T-helper 1 cell treated with Interleukin-12 subunit alpha and Interleukin-12 subunit beta and Interleukin-4 antibody, amounts not matched to agents 30 μg/mL and 1 μg/mL, for 36 hours (primary cell): ENCODE data around the gene VWA8.
A peak's percentile ranks its signal among the peaks of the same experiment; 100 is the strongest.
"Not testable (repeated sequence)": the region's sequence is repeated elsewhere in the genome, so short reads cannot be mapped to it uniquely, and the experiment has no call there.

Experiments
- H3K27ac Mint-ChIP-seq: one replicate; pipeline ENCODE4 v1.8.0; 2021; ENCODE audit warnings: mild to moderate bottlenecking, mixed read lengths
- H3K27me3 Mint-ChIP-seq: one replicate; pipeline ENCODE4 v1.8.0; 2021; ENCODE audit warnings: low read depth, mixed read lengths
- H3K36me3 Mint-ChIP-seq: one replicate; pipeline ENCODE4 v1.8.0; 2021; ENCODE audit warnings: low read depth, mixed read lengths
- H3K4me1 Mint-ChIP-seq: one replicate; pipeline ENCODE4 v1.8.0; 2021; ENCODE audit warnings: low read depth, mixed read lengths
- H3K4me3 Mint-ChIP-seq: one replicate; pipeline ENCODE4 v1.8.0; 2021; ENCODE audit warnings: mild to moderate bottlenecking, moderate library complexity, mixed read lengths
- H3K9me3 Mint-ChIP-seq: one replicate; pipeline ENCODE4 v1.8.0; 2021; ENCODE audit warnings: mixed read lengths

The VWA8 gene

DNA sequence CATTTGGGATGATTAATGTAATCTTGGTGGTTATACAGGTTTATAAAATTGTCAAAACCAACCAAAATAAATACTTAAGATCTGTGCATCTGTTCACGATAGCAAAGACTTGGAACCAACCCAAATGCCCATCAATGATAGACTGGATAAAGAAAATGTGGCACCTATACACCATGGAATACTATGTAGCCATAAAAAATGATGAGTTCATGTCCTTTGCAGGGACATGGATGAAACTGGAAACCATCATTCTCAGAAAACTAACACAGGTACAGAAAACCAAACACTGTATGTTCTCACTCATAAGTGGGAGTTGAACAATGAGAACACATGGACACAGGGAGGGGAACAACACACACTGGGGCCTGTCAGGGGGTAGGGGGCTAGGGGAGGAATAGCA is 11.8 kb downstream of the VWA8 start:
- Mint-ChIP-seq H3K36me3 (peaks cover 32% of the 10 kb centered on the region), H3K9me3 (peaks cover 20% of the 10 kb centered on the region)
- not testable (repeated sequence) for H3K27ac Mint-ChIP-seq, H3K4me1 Mint-ChIP-seq, H3K4me3 Mint-ChIP-seq, H3K27me3 Mint-ChIP-seq

DNA sequence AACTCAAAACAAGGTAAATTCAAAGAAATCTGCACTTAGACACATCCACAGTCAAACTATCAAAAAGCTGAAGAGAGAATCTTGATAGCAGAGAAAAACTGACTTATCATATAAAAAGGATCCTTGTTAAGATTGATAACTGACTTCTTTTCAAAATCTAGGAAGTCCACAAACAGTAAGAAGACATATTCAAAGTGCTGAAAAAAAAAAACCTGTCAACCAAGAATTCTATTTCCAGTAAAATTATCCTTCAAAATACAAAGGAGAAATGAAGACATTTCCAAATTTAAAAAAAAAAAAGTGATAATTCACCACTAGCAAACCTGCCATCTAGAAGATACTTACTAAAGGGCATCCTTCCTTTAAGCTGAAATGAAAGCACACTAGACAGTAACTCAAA is 15.0 kb downstream of the VWA8 start:
- Mint-ChIP-seq H3K4me1 (peaks cover 5% of the 10 kb centered on the region), H3K27ac (no peak overlapping the region), H3K9me3 (peaks cover 20% of the 10 kb centered on the region), H3K4me3 (no peak overlapping the region), H3K36me3 (peaks cover 27% of the 10 kb centered on the region), H3K27me3 (no peaks in the 10 kb centered on the region)

DNA sequence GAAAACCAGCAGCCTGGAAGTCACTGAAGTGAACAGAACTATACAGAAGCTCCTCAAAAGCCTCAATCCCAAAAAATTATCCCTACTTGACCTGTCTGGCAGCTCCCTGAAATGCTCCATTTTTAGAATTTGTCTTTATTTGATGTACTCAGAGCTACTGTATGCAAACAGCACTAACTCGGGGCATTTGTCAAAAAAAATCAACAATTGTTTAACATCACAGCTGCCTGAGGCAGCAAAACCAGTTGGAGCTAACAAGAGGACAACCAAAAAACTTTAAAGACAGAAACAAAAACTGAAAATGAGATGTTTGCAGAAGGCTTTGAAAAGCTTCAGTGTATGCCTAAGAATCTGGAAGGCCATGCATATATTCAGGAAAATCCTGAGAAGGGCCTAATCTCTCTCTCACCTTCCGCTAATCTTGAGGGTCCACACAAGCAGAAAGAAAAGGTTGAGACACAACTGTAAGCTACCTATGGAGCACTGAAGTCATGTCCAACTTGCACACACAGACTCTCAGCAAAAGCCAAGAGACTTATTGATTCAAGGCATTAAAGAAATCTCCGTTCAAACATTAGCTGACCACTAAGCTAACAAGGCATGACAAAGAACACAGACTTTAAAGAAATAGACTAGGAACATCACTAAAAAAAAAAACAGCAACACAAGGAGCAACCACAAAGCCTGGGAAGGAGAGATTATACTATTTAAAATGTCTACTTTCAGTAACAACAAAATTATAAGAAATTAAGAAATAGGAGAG is 16.1 kb downstream of the VWA8 start:
- Mint-ChIP-seq H3K27me3 (no peaks in the 10 kb centered on the region), H3K27ac (no peak overlapping the region), H3K4me1 (peaks cover 5% of the 10 kb centered on the region), H3K36me3 (peaks cover 29% of the 10 kb centered on the region), H3K9me3 (peaks cover 20% of the 10 kb centered on the region), H3K4me3 (no peak overlapping the region)

DNA sequence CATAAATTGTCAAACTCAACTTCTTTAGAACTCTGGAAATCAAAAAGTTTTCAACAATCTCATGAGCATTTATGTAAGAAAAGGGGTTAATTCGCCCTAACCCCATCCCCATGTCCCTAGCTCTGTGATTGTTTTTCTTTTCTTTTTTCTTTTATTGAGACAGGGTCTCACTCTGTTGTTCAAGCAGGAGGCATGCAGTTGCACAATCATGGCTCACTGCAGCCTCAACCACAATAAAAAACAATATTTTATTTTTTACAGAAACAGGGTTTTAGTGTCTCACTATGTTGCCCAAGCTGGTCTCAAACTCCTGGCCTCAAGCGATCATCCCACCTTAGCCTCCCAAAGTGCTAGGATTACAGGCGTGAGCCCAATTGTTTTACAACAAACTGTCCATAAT is 16.7 kb downstream of the VWA8 start:
- Mint-ChIP-seq H3K27me3 (no peaks in the 10 kb centered on the region), H3K4me3 (no peak overlapping the region), H3K9me3 (peaks cover 20% of the 10 kb centered on the region), H3K27ac (no peak overlapping the region), H3K4me1 (peaks cover 5% of the 10 kb centered on the region), H3K36me3 (peaks cover 29% of the 10 kb centered on the region)

DNA sequence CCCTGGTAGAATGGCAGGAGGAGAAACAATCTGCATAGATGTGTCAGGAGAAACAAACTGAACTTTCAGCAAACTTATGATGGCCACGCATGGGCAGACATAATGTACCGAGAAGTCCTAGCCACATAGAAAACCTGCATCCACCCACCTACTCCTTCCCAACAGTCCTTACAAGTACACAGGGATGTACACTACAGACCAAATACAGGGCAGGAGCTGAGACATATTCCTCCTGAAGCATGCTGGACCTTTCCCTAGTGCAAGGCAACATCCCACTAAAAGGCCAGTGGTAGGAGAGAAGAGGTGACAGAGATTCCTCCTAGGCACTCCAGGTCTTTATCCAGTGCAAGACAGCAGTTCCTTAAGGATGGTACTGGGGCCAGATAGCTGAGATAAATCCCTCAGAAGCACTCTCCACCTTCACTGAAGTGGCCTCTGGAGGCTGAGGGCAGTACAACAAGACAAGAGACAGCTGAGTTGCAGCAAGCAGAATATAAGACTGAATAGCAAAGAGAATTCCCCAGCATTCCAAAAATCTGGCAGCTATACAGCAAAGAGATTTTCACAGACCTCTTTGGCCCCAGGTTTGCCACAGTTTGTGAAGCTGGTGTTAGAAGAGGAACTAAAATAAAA is 18.3 kb downstream of the VWA8 start:
- H3K27ac Mint-ChIP-seq: no peak overlapping the region
- no peak overlapping the region for H3K4me3 Mint-ChIP-seq
- H3K9me3 Mint-ChIP-seq: peaks cover 20% of the 10 kb centered on the region
- peaks cover 22% of the 10 kb centered on the region for H3K36me3 Mint-ChIP-seq
- peaks cover 5% of the 10 kb centered on the region for H3K4me1 Mint-ChIP-seq
- H3K27me3 Mint-ChIP-seq: no peaks in the 10 kb centered on the region

DNA sequence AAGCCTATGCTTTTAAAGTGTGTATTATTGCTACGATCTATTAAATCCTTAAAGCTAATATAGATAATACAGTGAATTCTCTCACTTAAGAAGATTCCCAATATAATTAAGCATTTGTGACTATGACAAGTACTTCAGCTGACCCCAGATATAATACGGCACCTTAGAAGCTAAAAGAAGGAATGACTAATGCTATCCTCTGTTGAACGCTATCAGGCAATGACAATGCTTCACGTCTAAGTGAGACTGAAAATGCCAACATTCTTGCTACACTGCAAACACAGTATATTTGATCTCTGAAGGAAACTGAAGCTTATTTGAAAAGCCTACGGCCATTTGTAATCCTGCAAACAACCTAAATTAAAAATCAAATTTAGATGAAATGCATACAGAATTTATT is 19.7 kb downstream of the VWA8 start:
- Mint-ChIP-seq H3K36me3 (peaks cover 13% of the 10 kb centered on the region), H3K9me3 (peaks cover 13% of the 10 kb centered on the region)

DNA sequence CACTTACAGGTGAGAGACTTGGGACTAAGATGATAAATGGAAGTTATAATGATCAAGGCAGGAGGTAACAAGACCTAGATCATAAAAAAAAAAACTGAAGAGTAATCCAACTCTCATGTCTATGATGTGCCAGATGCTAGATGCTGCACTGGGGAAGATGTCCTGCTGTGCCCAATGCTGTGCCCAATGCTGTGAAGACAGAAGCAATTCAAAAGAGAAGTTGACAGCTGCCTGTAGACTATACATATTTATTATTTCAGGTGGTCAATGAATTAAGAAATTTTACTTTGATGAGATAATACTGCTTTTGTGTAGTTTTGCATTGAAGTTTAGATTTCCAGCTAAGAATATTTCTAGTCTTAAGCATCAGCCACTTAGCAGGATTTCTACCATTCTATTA is 21.5 kb downstream of the VWA8 start:
- no peak overlapping the region for H3K4me3 Mint-ChIP-seq
- no peaks in the 10 kb centered on the region for H3K9me3 Mint-ChIP-seq
- H3K27ac Mint-ChIP-seq: no peak overlapping the region
- peaks cover 1% of the 10 kb centered on the region for H3K4me1 Mint-ChIP-seq
- no peaks in the 10 kb centered on the region for H3K27me3 Mint-ChIP-seq
- H3K36me3 Mint-ChIP-seq: peaks cover 2% of the 10 kb centered on the region

More for the DNA sequence above, 19.7 kb downstream of the VWA8 start:
- Mint-ChIP-seq H3K4me3 (no peak overlapping the region), H3K27me3 (no peaks in the 10 kb centered on the region), H3K27ac (no peak overlapping the region), H3K4me1 (peaks cover 5% of the 10 kb centered on the region)

DNA sequence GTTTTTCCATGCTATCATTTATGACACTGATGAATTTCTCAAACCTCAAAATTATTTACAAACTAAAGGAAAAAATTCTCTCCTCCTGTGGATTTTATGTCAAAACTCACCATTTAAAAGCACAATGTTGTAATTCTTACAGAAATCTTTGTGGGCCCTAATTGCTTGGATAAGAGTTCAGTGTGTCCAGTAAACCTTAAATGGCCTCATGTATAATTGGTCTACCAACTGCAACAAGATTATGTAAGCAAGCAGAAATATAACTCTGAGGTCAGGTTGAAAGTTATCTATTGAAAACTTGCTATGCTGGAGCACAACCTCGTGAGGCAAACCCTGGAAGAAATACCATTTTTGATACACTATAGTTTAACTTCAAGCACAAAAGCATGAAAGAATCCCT is 22.0 kb downstream of the VWA8 start:
- H3K4me3 Mint-ChIP-seq: no peak overlapping the region
- no peaks in the 10 kb centered on the region for H3K9me3 Mint-ChIP-seq
- H3K36me3 Mint-ChIP-seq: peaks cover 2% of the 10 kb centered on the region
- H3K27me3 Mint-ChIP-seq: no peaks in the 10 kb centered on the region
- no peak overlapping the region for H3K27ac Mint-ChIP-seq
- peaks cover 1% of the 10 kb centered on the region for H3K4me1 Mint-ChIP-seq

DNA sequence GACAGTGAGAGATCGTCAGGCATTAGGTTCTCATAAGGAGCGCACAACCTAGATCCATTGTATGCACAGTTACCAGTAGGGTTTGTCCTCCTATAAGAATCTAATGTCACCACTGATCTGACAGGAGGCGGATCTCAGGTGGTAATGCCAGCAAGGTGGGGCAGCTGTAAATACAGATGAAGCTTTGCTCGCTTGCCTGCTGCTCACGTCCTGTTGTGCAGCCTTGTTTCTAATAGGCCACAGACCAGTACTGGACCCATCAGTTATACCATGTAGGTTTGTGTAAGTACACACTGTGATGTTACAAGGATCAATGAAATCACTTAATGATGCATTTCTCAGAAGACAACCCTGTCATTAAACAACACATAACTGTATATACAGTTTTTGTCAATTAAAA is 23.5 kb downstream of the VWA8 start:
- H3K4me1 Mint-ChIP-seq: peaks cover 1% of the 10 kb centered on the region
- H3K4me3 Mint-ChIP-seq: no peak overlapping the region
- H3K27me3 Mint-ChIP-seq: no peaks in the 10 kb centered on the region
- no peaks in the 10 kb centered on the region for H3K9me3 Mint-ChIP-seq
- peaks cover 6% of the 10 kb centered on the region for H3K36me3 Mint-ChIP-seq
- H3K27ac Mint-ChIP-seq: no peak overlapping the region

DNA sequence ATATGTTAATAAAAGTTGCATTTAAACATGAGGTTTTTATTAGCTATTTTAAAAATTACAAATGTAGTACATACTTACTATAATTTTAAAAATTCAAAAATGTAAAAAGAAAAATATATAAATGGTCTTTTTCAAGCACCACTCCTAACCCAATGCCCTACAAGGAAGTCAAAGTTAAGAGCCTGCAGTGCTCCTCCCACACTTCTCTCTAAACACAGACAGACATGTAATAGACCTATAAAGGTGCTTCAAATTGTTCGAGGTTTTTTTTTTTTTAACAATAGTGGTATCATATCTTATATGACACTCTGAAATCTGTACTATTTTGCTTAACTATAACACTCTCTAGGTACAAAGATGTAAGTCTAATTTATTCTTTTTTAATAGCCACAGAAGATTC is 25.4 kb downstream of the VWA8 start:
- Mint-ChIP-seq H3K36me3 (peaks cover 8% of the 10 kb centered on the region), H3K9me3 (no peaks in the 10 kb centered on the region), H3K27ac (no peak overlapping the region), H3K4me3 (no peak overlapping the region), H3K4me1 (no peaks in the 10 kb centered on the region), H3K27me3 (no peaks in the 10 kb centered on the region)

DNA sequence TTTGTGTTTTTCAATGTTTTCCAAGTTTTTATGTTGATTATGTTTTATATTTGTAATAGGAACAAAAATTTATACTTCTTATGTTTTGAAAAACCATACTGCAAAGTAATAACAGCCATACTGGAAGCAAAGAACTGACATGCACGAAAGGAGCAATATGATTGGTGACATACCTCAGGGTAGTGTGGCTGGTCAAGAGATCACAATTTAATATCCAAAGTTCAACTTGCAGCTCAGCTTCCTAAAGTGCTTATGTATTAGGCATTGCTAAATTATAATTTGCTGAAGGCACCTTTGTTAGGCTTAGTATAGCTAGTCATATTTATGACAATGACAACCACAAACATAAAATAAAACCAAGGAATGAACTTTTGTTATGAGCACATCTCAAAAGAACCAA is 25.9 kb downstream of the VWA8 start:
- H3K9me3 Mint-ChIP-seq: no peaks in the 10 kb centered on the region
- no peak overlapping the region for H3K4me3 Mint-ChIP-seq

DNA sequence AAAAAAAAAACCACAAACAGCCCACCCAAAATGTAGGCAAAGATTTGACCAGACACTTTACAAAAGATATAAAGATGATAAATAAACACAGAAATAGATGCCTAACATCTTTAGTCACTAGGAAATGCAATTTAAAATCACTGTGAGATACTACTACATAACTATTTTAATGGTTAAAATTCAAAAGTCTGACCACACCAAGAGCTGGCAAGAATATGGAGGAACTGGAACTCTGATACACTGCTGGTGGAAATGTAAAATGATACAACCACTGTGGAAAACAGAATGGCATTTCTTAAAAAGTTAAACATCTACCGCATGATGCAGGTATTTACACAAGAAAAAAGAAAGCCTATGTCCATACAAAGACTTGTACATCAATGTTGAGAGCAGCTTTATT is 26.8 kb downstream of the VWA8 start:
- H3K27me3 Mint-ChIP-seq: no peaks in the 10 kb centered on the region
- H3K9me3 Mint-ChIP-seq: no peaks in the 10 kb centered on the region
- H3K27ac Mint-ChIP-seq: no peak overlapping the region
- peaks cover 8% of the 10 kb centered on the region for H3K36me3 Mint-ChIP-seq
- no peak overlapping the region for H3K4me3 Mint-ChIP-seq
- no peaks in the 10 kb centered on the region for H3K4me1 Mint-ChIP-seq

More for the DNA sequence above, 25.9 kb downstream of the VWA8 start:
- H3K27ac Mint-ChIP-seq: no peak overlapping the region
- no peaks in the 10 kb centered on the region for H3K27me3 Mint-ChIP-seq
- H3K4me1 Mint-ChIP-seq: no peaks in the 10 kb centered on the region
- peaks cover 8% of the 10 kb centered on the region for H3K36me3 Mint-ChIP-seq

DNA sequence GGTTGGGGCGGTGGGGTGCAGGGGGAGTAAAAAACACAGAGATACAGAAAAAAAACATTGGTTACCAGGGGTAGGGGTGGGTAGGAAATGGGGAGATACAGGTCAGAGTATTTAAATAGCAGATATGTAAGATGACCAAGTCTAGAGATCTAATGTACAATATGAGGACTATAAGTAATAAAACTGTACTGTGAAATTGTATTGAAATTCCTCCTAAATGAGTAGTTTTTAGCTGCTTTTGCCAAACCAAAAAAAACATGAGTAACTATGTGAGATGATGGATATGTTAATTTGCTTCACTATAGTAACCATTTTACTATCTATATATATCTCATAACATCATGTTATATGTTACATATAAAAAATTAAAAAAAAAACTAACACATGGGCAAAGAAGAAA is 29.6 kb downstream of the VWA8 start:
- H3K36me3 Mint-ChIP-seq: peaks cover 15% of the 10 kb centered on the region
- no peak overlapping the region for H3K4me3 Mint-ChIP-seq
- H3K4me1 Mint-ChIP-seq: peaks cover 10% of the 10 kb centered on the region
- peaks cover 7% of the 10 kb centered on the region for H3K9me3 Mint-ChIP-seq
- no peaks in the 10 kb centered on the region for H3K27me3 Mint-ChIP-seq
- H3K27ac Mint-ChIP-seq: no peak overlapping the region

DNA sequence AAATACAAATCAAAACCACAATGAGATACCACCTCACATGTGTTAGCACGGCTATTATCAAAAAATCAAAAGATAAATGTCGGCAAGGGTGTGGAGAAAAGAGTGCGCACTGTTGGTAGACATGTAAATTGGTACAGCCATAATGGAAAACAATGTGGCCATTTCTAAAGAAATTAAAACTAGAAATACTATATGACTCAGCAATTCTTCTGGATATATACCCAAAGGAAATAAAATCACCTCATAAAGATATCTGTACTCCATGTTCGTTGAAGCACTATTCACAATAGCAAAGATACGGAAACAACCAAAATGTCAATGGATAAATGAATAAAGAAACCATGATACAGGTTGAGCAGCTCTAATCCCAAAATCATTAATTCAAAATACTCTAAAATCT is 30.8 kb downstream of the VWA8 start:
- Mint-ChIP-seq H3K4me3 (no peak overlapping the region), H3K9me3 (peaks cover 15% of the 10 kb centered on the region), H3K27ac (no peak overlapping the region), H3K36me3 (peaks cover 20% of the 10 kb centered on the region), H3K4me1 (peaks cover 10% of the 10 kb centered on the region), H3K27me3 (no peaks in the 10 kb centered on the region)

DNA sequence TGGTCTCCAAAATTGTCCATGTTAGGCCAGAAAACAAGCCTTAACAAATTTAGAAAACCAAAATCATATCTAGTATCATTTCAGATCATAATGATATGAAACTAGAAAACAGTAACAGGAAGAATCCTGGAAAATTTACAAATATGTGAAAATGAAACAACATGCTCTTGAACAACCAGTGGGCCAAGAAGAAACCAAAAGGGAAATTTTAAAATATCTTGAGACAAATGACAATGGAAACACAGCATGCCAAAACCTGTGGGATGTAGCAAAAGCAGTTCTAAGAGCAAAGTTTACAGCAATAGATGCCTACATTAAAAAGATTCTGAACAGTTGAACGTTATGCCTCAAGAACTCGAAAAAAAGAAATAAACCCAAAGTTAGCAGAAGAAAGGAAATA is 32.6 kb downstream of the VWA8 start:
- Mint-ChIP-seq H3K36me3 (peaks cover 33% of the 10 kb centered on the region), H3K9me3 (peaks cover 31% of the 10 kb centered on the region), H3K4me1 (peaks cover 20% of the 10 kb centered on the region), H3K27ac (peak overlapping the region; percentile 54), H3K4me3 (peak overlapping the region; percentile 70), H3K27me3 (no peaks in the 10 kb centered on the region)
